Tibial nerve (tissue), 4 donors: Measurements from ENCODE around the gene C2CD5.

Experiments
- EP300 ChIP-seq, 2 donors: sonication (generic); formaldehyde crosslinking; IDR thresholded peaks; one replicate each; pipeline ENCODE4 v1.6.1; 2017; ENCODE audit warnings: antibody characterized with exemption in 2 of 2, mild to moderate bottlenecking in 1 of 2
- TF ChIP-seq, protein P1 (sequence below), 5 experiments: fragments of 200-600 bp in 3 of 5; fragments of 450-650 bp in 2 of 5; sonication (generic) in 3 of 5; IDR thresholded peaks; one replicate each; pipeline ENCODE4 v1.5.1; 2016 to 2019; ENCODE audit warnings: antibody characterized with exemption in 5 of 5, mild to moderate bottlenecking in 3 of 5, moderate library complexity in 2 of 5

GRCh38 chr12:22578328-22578727 is 34.0 kb upstream of the C2CD5 start:
- TF ChIP-seq, protein P1, sequence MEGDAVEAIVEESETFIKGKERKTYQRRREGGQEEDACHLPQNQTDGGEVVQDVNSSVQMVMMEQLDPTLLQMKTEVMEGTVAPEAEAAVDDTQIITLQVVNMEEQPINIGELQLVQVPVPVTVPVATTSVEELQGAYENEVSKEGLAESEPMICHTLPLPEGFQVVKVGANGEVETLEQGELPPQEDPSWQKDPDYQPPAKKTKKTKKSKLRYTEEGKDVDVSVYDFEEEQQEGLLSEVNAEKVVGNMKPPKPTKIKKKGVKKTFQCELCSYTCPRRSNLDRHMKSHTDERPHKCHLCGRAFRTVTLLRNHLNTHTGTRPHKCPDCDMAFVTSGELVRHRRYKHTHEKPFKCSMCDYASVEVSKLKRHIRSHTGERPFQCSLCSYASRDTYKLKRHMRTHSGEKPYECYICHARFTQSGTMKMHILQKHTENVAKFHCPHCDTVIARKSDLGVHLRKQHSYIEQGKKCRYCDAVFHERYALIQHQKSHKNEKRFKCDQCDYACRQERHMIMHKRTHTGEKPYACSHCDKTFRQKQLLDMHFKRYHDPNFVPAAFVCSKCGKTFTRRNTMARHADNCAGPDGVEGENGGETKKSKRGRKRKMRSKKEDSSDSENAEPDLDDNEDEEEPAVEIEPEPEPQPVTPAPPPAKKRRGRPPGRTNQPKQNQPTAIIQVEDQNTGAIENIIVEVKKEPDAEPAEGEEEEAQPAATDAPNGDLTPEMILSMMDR (IDR thresholded peaks at IDR 0.05), result no peak
- no peak for TF ChIP-seq EP300 (IDR thresholded peaks at IDR 0.05)
